ENCODE results near the gene KCNJ1.

The KCNJ1 gene

GRCh38 chr11:128879817-128880216 lies 12.7 kb upstream of the KCNJ1 start:
- H3K4me3 ChIP-seq (ENCODE audit: low read length): no peak overlapping the region
- no peak for TF ChIP-seq ZNF274 (IDR thresholded peaks at IDR 0.05; ENCODE audit: low read depth, low read length)

GRCh38 chr11:128878455-128878854 lies 11.4 kb upstream of the KCNJ1 start:
- no peak overlapping the region for H3K4me3 ChIP-seq (ENCODE audit: low read length)
- TF ChIP-seq ZNF274 (IDR thresholded peaks at IDR 0.05; ENCODE audit: low read depth, low read length): no peak

GRCh38 chr11:128877726-128878125 lies 10.6 kb upstream of the KCNJ1 start:
- TF ChIP-seq ZNF274 (IDR thresholded peaks at IDR 0.05; ENCODE audit: low read depth, low read length): no peak
- H3K4me3 ChIP-seq (ENCODE audit: low read length): no peak overlapping the region

GRCh38 chr11:128876133-128876650 lies 9.1 kb upstream of the KCNJ1 start:
- TF ChIP-seq ZNF274 (IDR thresholded peaks at IDR 0.05; ENCODE audit: low read depth, low read length): no peak
- H3K4me3 ChIP-seq (ENCODE audit: low read length): no peak overlapping the region

- H3K4me3 ChIP-seq (ENCODE audit: low read length): no peak overlapping the region
- no peak for TF ChIP-seq ZNF274 (IDR thresholded peaks at IDR 0.05; ENCODE audit: low read depth, low read length)
Observed at GRCh38 chr11:128874427-128874826, 7.3 kb upstream of the KCNJ1 start.

- TF ChIP-seq ZNF274 (IDR thresholded peaks at IDR 0.05; ENCODE audit: low read depth, low read length): no peak
- H3K4me3 ChIP-seq (ENCODE audit: low read length): no peak overlapping the region
Observed at GRCh38 chr11:128872594-128872993, 5.5 kb upstream of the KCNJ1 start.

- no peak for TF ChIP-seq ZNF274 (IDR thresholded peaks at IDR 0.05; ENCODE audit: low read depth, low read length)
- no peak overlapping the region for H3K4me3 ChIP-seq (ENCODE audit: low read length)
Observed at GRCh38 chr11:128872094-128872493, 5.0 kb upstream of the KCNJ1 start.

- TF ChIP-seq ZNF274 (IDR thresholded peaks at IDR 0.05; ENCODE audit: low read depth, low read length): no peak
- no peak overlapping the region for H3K4me3 ChIP-seq (ENCODE audit: low read length)
Observed at GRCh38 chr11:128871168-128871610, 4.1 kb upstream of the KCNJ1 start.

- no peak overlapping the region for H3K4me3 ChIP-seq (ENCODE audit: low read length)
- no peak for TF ChIP-seq ZNF274 (IDR thresholded peaks at IDR 0.05; ENCODE audit: low read depth, low read length)
Observed at GRCh38 chr11:128868841-128869671, 2.0 kb upstream of the KCNJ1 start.

- TF ChIP-seq ZNF274 (IDR thresholded peaks at IDR 0.05; ENCODE audit: low read depth, low read length): no peak
- no peak overlapping the region for H3K4me3 ChIP-seq (ENCODE audit: low read length)
Observed at GRCh38 chr11:128865490-128865889, 1.6 kb downstream of the KCNJ1 start.

- no peak for TF ChIP-seq ZNF274 (IDR thresholded peaks at IDR 0.05; ENCODE audit: low read depth, low read length)
- no peak overlapping the region for H3K4me3 ChIP-seq (ENCODE audit: low read length)
Observed at GRCh38 chr11:128862908-128863660, 4.0 kb downstream of the KCNJ1 start.

- no peak overlapping the region for H3K4me3 ChIP-seq (ENCODE audit: low read length)
- no peak for TF ChIP-seq ZNF274 (IDR thresholded peaks at IDR 0.05; ENCODE audit: low read depth, low read length)
Observed at GRCh38 chr11:128862406-128862805, 4.7 kb downstream of the KCNJ1 start.

GRCh38 chr11:128860571-128861361 lies 6.3 kb downstream of the KCNJ1 start:
- no peak overlapping the region for H3K4me3 ChIP-seq (ENCODE audit: low read length)
- TF ChIP-seq ZNF274 (IDR thresholded peaks at IDR 0.05; ENCODE audit: low read depth, low read length): no peak
